ENCODE measurements around the gene USP40. TPM values are rescaled to one million over a fixed set of nuclear protein-coding genes. Genes with fewer than 3 reads are reported as not detected.

USP40 gene
- total and polyA plus RNA-seq, 9 of the 15 experiments (the other 6 are each of a cell fraction or from before 2014, with no cell fraction given) = 5.5 to 15.0 (median 9.3) TPM

GRCh38 chr2:233604826-233605225 lies 38.2 kb upstream of the USP40 start:
- FAIRE-seq = no peak
- Histone ChIP-seq H3K4me1 (replicated peaks in 1 of 2; ENCODE audit: control insufficient read depth in 2 of 2, insufficient read depth in 2 of 2, low read length in 2 of 2) (no peaks in the 10 kb centered on the region), H2AFZ (ENCODE audit: low read depth, low read length) (no peak overlapping the region), H3K4me2 (ENCODE audit: insufficient read depth, low read length) (no peak overlapping the region), H3K9me1 (ENCODE audit: control insufficient read depth, insufficient read depth, low read length) (no peaks in the 10 kb centered on the region), H3K4me3 (no peak overlapping the region), H3K9ac (ENCODE audit: insufficient read depth in 1 of 2, low read depth in 2 of 2, low read length in 2 of 2) (no peak overlapping the region), H3K79me2 (ENCODE audit: control insufficient read depth, insufficient read depth, low read length) (no peaks in the 10 kb centered on the region), H3K27me3 (ENCODE audit: control insufficient read depth in 2 of 2, insufficient read depth in 2 of 2, low read length in 2 of 2) (no peaks in the 10 kb centered on the region), H3K27ac (ENCODE audit: extremely low read depth, low read depth, low read length) (no peak overlapping the region), H3K36me3 (ENCODE audit: control insufficient read depth, insufficient read depth, low read length) (no peaks in the 10 kb centered on the region), H4K20me1 (replicated peaks; ENCODE audit: control insufficient read depth, insufficient read depth, low read length) (no peaks in the 10 kb centered on the region), H3K9me3 (replicated peaks; ENCODE audit: control insufficient read depth, insufficient read depth, low read depth, low read length) (no peaks in the 10 kb centered on the region)
- DNase-seq (ENCODE audit: extremely low read depth in 1 of 4, low spot score in 3 of 4) = no peak
- 7% methylated on average over 3 of the region's 3 CpGs for whole genome bisulfite sequencing (ENCODE audit: insufficient coverage, low coverage, missing lambda C conversion rate)
- ChIA-PET POLR2A (no interaction called here), CTCF (ENCODE audit: low intra/inter-chr PET ratio) (no interaction called here)
- intact Hi-C loops (cut with micrococcal nuclease) = no loop called here
- in situ Hi-C loops (cut with MboI) = no loop called here
- ATAC-seq = no peak
- TF ChIP-seq PHF20 (IDR thresholded peaks at IDR 0.05; ENCODE audit: partially characterized antibody) (no peak), GABPB2 (CRISPR knock-in tag; conservative IDR thresholded peaks at IDR 0.05) (no peak)
- no TSS peak for BruUV-seq (replicated peaks)

GRCh38 chr2:233603520-233603919 lies 36.9 kb upstream of the USP40 start:
- H3K27me3 ChIP-seq (ENCODE audit: control insufficient read depth in 2 of 2, insufficient read depth in 2 of 2, low read length in 2 of 2) = no peaks in the 10 kb centered on the region
- no peak overlapping the region for H3K4me3 ChIP-seq
- H3K27ac ChIP-seq (ENCODE audit: extremely low read depth, low read depth, low read length) = no peak overlapping the region
- no peaks in the 10 kb centered on the region for H4K20me1 ChIP-seq (replicated peaks; ENCODE audit: control insufficient read depth, insufficient read depth, low read length)
- H3K4me1 ChIP-seq (replicated peaks in 1 of 2; ENCODE audit: control insufficient read depth in 2 of 2, insufficient read depth in 2 of 2, low read length in 2 of 2) = no peaks in the 10 kb centered on the region
- ATAC-seq (no peak), FAIRE-seq (no peak), DNase-seq (ENCODE audit: extremely low read depth in 1 of 4, low spot score in 3 of 4) (no peak)
- no TSS peak for BruUV-seq (replicated peaks)
- H3K9me1 ChIP-seq (ENCODE audit: control insufficient read depth, insufficient read depth, low read length) = no peaks in the 10 kb centered on the region
- no peak for TF ChIP-seq ZNF512 (tag; IDR thresholded peaks at IDR 0.05)
- ChIA-PET POLR2A (no interaction called here), CTCF (ENCODE audit: low intra/inter-chr PET ratio) (no interaction called here)
- in situ Hi-C loops (cut with MboI) (no loop called here), intact Hi-C loops (cut with micrococcal nuclease) (no loop called here)
- no peaks in the 10 kb centered on the region for H3K9me3 ChIP-seq (replicated peaks; ENCODE audit: control insufficient read depth, insufficient read depth, low read depth, low read length)
- no peaks in the 10 kb centered on the region for H3K79me2 ChIP-seq (ENCODE audit: control insufficient read depth, insufficient read depth, low read length)
- WGBS (ENCODE audit: insufficient coverage, low coverage, missing lambda C conversion rate) = 3% methylated on average over 4 of the region's 4 CpGs
- no peak overlapping the region for H3K9ac ChIP-seq (ENCODE audit: insufficient read depth in 1 of 2, low read depth in 2 of 2, low read length in 2 of 2)
- no peaks in the 10 kb centered on the region for H3K36me3 ChIP-seq (ENCODE audit: control insufficient read depth, insufficient read depth, low read length)
- no peak overlapping the region for H3K4me2 ChIP-seq (ENCODE audit: insufficient read depth, low read length)
- no peak overlapping the region for H2AFZ ChIP-seq (ENCODE audit: low read depth, low read length)
